Stimulated activated CD8-positive, alpha-beta memory T cell treated with anti-CD3 and anti-CD28 coated beads, Interleukin-12 subunit alpha, Interleukin-12 subunit beta, amount 100 ng/mL, for 1 hour (primary cell): ENCODE measurements around the gene PDCD2L.
A peak's percentile ranks its signal among the peaks of the same experiment; 100 is the strongest.
"Not testable (repeated sequence)": the region's sequence is repeated elsewhere in the genome, so short reads cannot be mapped to it uniquely, and the experiment has no call there.

ENCODE experiments used
- DNase-seq: peaks from one replicate; pipeline ENCODE4 v3.0.0-alpha.2; 2020; ENCODE audit warnings: low read depth

PDCD2L gene

GRCh38 chr19:34416021-34416545 lies 11.9 kb downstream of the PDCD2L start:
- no peak for DNase-seq

GRCh38 chr19:34418300-34418699 lies 14.1 kb downstream of the PDCD2L start:
- no peak for DNase-seq

- DNase-seq, result no peak
These were observed 22.0 kb downstream of the PDCD2L start for GRCh38 chr19:34426096-34426661.

- DNase-seq, result no peak
These were observed 24.5 kb downstream of the PDCD2L start for GRCh38 chr19:34428549-34429285.

DNA sequence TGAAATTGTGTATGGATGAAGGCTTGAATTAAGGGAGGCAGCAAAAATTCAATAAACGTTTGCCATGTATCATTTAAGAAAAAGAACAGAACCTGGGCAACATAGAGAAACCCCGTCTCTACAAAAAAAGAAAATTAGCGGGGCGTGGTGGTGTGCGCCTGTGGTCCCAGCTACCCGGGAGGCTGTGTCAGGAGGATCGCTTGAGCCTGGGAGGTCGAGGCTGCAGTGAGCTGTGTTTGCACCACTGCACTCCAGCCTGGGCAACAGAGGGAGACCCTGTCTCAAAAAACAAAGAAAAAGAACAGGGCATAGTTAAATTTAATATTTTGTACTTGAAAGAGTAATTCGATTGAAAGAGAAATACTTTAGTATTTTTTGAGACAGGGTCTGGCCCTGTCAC lies 25.4 kb downstream of the PDCD2L start:
- DNase-seq, result no peak

DNA sequence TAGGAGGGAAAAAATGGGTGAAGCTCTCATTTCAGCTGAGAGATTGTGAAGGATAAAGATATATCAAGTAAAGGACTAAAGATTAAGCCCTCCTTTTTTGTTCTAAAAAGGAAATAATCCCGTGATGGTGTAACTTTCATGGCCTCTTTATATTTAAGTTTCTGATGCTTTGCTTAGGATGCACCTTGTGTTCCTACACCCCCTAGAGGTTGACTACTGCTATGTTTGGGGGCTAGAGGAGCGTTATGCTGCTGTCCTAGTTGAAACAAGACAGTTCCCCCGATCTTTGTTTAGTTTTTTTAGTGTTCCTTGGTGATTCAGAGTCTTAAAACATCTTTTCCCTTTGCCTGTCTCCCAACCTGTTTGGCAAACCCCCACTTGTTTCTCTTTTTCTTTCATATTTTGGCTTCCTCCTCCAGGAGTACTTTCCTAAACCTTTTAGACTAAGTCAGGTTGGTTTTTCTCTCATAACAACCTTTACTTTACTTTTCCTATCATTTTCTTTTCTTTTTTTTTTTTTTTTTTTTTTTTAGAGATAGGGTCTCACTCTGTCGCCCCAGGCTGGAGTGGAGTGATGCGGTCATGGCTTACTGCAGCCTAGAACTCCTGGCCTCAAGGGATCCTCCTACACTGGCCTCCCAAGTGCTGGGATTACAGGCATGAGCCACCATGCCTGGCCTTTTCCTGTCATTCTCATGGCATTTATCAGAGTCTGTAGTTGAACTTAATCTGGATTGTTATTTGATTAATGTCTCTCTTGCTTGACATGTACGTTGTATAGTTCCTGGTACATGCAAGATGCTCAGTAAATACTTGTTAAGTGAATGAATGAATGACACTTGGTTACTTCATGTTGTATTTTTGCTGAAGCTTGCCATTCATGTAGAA lies 26.8 kb downstream of the PDCD2L start:
- DNase-seq, result peak; percentile 14

- DNase-seq, result no peak
These were observed 27.6 kb downstream of the PDCD2L start for GRCh38 chr19:34431681-34432402.

GRCh38 chr19:34432797-34433196 lies 28.6 kb downstream of the PDCD2L start:
- no peak for DNase-seq

DNA sequence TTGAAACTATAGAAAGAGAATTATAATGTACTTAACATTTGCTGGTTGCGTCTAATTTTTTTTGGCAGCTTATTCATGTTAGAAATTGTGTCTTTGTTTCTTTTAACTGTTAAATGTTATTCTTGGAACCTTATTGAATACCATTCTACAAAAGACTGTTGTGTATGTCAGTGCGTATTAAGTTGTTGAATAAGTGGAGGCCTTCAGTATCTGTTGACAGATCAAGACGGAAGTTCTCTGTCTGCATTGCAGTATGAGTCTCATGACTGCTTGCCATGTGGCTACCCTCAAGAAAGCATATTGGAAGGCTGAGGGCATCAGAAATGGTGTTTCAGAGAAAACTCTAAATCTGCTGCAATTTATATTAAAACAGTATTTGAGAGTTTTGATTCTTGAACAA lies 32.5 kb downstream of the PDCD2L start:
- no peak for DNase-seq

DNA sequence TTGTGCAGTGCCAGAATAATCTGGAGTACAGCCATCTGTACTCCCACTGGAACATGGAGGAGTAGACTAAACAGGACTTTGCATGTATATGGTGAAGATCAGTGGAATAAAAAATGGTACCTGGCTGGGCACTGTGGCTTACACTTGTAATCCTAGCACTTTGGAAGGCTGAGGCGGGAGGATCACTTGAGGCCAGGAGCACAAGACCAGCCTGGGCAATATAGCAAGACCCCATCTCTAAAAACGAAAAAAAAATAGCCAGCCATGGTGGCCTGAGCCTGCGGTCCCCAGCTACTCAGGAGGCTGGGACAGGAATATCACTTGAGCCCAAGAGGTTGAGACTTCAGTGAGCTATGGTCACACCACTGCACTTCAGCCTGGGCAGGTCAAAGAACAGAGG lies 44.0 kb downstream of the PDCD2L start:
- no peak for DNase-seq

DNA sequence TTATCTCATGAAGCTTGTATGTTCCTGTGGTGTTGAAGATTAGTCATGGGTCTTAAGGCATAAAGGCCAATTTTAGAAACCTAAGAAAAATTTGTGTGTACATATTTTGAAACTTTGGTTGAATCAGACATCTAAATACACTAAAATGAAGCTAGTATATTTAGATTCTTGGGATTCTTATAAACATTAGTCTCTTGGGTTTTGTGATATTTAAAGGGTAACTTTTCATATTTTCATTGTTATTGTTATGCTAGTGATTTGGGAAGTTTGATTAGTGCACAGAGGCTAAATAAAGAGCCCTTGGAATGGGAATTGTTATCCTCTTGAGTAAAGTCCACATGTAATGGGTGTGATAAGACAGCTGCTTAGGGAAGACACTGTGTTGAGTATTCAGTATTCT lies 48.5 kb downstream of the PDCD2L start:
- no peak for DNase-seq

DNA sequence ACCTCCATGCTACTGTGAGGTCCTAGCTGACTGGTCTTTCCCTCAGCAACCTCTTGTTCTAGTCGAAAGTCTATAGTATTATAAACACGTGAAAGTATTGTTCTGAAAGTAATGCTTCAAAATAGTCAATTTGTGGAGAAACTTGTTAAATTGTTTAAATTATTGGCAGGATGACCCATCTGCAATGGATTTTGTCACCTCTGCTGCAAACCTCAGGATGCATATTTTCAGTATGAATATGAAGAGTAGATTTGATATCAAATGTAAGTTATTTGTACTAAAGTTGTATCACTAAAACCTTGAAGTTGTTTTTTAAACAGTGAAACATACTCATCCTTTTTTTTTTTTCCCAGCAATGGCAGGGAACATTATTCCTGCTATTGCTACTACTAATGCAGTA lies 49.9 kb downstream of the PDCD2L start:
- DNase-seq, result no peak

DNA sequence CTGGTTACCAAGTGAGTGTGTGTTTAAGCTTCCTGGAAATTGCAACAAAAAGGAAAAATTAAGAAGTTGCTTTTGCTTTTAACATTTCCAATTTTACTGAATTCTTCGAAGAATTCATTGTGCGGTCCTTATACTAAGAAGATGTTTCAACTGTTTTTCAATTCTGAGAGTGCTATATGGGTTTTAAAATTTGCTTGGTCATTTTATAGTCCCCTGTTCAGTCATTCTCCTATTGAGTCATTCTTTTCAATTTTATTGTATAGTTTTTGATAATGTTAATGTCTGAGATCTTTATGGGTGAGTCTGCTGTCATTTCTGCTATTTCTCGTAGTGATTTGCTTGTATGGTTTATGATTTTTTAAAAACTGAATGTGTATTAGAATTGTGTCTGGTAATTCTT lies 50.5 kb downstream of the PDCD2L start:
- DNase-seq, result no peak

GRCh38 chr19:34455783-34456480 lies 51.7 kb downstream of the PDCD2L start:
- DNase-seq, result not testable (repeated sequence)

DNA sequence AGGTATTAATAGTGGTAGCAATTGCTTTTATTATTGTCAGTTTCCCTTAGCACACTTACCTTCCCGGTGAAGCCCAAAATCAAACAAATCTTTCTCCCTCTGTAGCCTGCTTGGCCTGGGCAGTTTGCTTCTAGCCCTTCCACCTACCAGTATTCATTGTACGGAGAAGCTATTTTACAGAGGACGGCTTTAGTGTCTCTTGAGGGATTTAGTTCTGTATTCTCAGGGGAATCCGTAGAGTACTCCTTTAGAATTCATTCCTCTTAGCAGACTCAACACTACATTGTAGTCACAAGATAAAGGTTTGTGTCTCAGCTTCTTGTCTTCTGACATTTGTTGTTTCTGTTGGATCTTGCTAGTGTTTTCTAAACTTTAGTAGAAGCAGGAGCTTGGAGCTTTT lies 53.2 kb downstream of the PDCD2L start:
- no peak for DNase-seq

DNA sequence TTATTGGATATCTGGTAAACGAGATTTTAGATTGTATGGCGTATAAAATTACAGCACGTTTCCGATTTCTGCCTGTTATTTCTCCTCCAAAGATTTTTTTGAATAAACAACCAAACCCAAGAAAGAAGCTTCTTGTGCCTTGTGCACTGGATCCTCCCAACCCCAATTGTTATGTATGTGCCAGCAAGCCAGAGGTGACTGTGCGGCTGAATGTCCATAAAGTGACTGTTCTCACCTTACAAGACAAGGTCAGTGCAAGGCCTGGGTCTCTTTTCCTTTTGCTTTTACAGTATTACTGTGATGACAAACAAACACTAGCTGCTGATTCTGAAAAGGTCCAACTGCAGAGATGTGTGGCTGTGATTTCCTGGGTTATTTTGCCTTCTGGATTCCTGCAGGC lies 54.5 kb downstream of the PDCD2L start:
- DNase-seq, result no peak

GRCh38 chr19:34459614-34460013 lies 55.4 kb downstream of the PDCD2L start:
- no peak for DNase-seq

DNA sequence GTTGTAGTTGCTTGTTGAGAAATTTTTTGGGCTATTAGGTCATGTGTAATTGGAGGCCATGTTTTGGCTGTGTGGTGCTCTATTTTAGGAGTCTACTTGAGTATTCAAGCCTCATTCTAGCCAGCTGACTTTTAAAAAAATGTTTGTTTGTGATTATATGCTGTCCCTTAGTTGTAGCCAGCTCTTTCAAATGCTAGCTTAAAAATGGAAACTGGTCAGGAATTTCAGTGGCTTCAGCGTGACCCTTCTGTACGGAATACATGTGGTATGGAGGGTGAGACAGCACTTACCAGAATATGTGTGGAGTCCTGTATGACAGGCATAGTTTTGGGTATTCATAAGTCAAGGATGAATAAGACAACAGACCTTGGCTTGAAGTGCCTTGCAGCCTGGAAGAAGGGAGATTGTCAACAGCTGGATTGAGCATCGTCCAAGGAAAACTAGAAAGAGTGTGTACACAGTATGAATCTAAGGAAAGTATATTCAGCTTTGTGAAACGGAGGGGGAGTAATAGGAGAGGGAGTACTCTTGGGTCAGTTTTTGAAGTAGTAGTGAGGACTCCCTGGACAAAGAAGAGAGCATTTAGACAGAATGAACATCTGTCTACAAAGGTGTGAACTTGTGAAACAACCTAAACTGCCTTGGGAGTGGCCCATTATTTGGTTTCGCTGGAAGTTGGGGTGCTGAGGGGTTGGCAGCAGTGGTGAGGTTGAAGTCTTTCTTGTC lies 57.3 kb downstream of the PDCD2L start:
- no peak for DNase-seq

DNA sequence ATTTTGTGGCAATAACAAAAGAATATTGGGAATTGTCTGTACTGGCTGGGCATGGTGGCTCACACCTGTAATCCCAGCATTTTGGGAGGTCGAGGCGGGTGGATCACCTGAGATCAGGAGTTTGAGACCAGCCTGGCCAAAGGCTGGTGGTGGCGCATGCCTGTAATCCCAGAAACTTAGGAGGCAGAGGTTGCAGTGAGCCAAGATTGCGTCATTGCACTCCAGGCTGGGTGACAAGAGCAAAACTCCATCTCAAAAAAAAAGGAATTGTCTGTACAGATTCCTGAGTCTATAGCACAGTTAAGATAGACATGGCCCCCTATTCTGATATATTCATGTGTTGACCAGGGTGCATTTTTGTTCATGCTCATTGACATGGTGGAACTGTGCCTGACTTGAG lies 60.6 kb downstream of the PDCD2L start:
- DNase-seq, result not testable (repeated sequence)

DNA sequence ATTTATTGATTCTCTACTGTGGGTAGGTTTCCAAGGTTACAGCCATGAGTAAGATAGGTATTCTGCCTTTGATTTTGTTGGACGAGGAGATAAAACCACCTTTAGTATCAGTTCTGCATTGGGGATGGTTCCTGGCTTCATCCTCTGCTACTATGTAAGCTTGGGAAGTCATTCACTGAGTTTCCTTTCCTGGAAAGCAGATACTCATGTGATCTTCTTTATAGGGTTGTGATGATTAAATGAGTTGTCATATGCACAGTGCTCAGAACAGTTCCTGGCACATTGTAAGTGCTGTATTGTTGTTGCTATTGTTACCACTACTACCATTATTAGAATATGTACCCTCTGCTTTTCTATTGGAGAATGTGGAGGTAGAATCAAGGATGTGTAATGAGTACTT lies 64.2 kb downstream of the PDCD2L start:
- no peak for DNase-seq

DNA sequence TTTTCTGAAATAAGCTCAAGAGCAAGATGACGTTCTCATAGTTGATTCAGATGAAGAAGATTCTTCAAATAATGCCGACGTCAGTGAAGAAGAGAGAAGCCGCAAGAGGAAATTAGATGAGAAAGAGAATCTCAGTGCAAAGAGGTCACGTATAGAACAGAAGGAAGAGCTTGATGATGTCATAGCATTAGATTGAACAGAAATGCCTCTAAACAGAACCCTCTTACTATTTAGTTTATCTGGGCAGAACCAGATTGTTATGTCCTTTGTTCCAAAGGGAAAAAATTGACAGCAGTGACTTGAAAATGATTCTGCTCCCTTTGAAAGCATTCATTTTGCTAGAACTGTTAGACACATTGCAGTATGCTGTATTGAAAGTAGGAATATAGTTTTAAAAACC lies 64.8 kb downstream of the PDCD2L start:
- DNase-seq, result not testable (repeated sequence)
